Placental epithelial cell (primary cell): Measurements from ENCODE around the gene BSPRY. TPM values are rescaled to one million over a fixed set of nuclear protein-coding genes. Genes with fewer than 3 reads are reported as not detected.

Source experiments
- total RNA-seq: library from RNA; depleted of rRNA; stranded (reverse); fragments of >200 nt; gene quantifications from 2 replicates; pipeline ENCODE4 v1.2.3, GENCODE V29; 2012

Gene BSPRY
- not detected in 2 replicates for total RNA-seq

GRCh38 chr9:113349445-113350094 is at the start of gene BSPRY:
BSPRY (plus strand) TSS chr9:113349541; CDS start chr9:113349580, 39 bp downstream.

GRCh38 chr9:113302792-113303418 is 46.4 kb upstream of the BSPRY start, which contains the start of gene RNF183:
RNF183 (minus strand) TSS chr9:113303376; CDS start chr9:113298184, 5,192 bp downstream.

DNA sequence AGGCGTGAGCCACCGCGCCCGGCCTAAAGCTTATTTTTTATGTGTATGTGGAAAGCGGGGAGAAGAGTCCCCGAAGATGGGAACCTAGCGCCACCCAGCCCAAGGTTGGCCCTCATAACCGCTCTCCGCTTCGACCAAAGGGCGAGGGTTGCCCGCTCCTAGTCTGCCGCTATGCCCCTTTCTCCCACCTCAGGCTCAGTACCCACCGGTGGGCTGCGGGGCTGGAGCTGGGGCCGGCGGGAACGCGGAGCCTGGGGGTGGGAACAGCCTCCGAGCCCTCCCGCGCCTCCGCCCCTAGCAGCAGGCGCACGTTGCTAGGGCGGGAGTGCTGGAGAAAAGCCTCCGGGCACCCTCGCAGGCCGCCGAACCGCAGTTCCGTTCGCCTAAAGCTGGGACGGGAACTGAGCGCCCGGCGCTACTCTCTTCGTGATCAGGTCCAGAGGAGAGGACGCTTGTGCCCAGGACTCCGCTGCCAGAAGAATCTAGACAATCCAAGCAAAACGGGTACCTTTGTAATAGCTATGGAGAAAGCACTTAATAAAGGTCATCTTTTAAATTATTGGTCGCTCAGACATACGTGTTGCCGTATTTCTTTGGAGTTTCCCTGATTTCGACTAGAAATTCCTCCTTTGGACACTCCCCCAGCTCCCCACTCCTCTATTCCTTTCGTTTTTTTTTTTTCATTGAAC is 9.2 kb upstream of the BSPRY start, which contains the start of gene WDR31:
TSS of gene WDR31 (minus strand) at position 265 of the 689 bp plus-strand sequence. CDS start 8,253 bp downstream, outside the sequence.

DNA sequence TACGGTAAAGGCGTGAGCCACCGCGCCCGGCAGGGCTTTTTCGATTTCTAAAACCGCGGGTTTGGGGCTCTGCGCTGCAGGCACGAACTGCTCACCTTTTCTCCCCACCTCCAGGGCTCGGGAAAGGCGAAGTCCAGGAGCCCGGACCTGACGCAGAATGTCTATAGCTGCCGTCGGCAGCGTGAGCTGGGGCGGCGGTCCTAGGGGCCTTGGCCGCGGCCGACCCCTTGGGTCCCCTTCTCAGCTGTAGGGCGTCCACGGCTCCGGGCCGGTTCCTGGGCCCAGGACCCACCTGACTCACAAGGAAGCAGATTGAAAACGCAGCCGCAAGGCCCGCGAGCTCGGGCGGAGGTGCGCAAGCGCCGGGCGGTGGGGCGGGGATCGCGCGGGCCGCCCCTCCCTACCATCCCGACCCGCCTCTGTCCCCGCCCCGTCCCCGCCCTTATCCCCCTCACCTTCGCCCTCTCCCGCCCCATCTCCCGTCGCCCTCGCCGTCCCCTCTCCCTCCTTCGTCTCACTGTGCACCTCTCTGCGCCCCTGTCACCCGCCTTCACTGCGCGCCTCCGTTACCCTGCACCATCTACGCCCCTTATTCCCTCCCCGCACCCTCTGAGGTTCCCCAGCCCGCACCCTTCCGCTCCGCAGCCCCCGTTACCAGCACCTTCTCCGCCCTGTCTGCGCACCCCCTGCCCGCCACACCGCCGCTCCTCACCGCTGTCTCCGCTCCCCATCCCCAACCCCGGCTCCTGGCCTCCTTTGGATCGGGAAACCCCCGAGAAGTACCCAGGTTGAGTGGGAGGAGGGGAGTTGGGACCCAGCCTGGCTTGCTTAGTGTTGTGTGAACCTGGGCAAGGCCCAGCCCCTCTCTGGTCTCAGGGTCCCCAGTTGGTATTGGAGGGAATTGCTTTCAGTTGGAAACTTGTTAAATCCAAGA is 27.6 kb downstream of the BSPRY start, which contains the start of gene HDHD3:
TSS of gene HDHD3 (minus strand) at position 353 of the 934 bp plus-strand sequence. CDS start 2,632 bp downstream, outside the sequence.

GRCh38 chr9:113401027-113401792 is 51.9 kb downstream of the BSPRY start, which contains the start of gene ALAD:
ALAD (minus strand) TSS chr9:113401284; CDS start chr9:113393559, 7,725 bp downstream.

GRCh38 chr9:113410207-113410864 is 61.0 kb downstream of the BSPRY start, which contains the start of the genes C9orf43 and POLE3:
C9orf43 (plus strand) TSS chr9:113410747; CDS start chr9:113413494, 2,747 bp downstream.
POLE3 (minus strand) TSS chr9:113410675; CDS start chr9:113410293, 382 bp downstream.

Other genes starting within 250 kb of the BSPRY start
- 7.1 and 11.6 TPM in 2 replicates for gene SLC31A2, start 198.5 kb upstream of the BSPRY start, total RNA-seq
- gene FKBP15, start 128.3 kb upstream of the BSPRY start, total RNA-seq, result 21.2 and 29.2 TPM in 2 replicates
- gene SLC31A1, start 128.0 kb upstream of the BSPRY start, total RNA-seq, result 14.9 and 19.4 TPM in 2 replicates
- 34.7 and 36.1 TPM in 2 replicates for gene CDC26, start 74.0 kb upstream of the BSPRY start, total RNA-seq
- gene PRPF4, start 73.9 kb upstream of the BSPRY start, total RNA-seq, result 22.0 and 23.1 TPM in 2 replicates
- gene RNF183, start 46.2 kb upstream of the BSPRY start, total RNA-seq, result 0.39 TPM in 1 of 2 replicates, not detected in the other
- gene WDR31, start 9.3 kb upstream of the BSPRY start, total RNA-seq, result 1.7 and 2.0 TPM in 2 replicates
- 18.1 and 20.0 TPM in 2 replicates for gene HDHD3, start 27.4 kb downstream of the BSPRY start, total RNA-seq
- 14.7 and 19.2 TPM in 2 replicates for gene ALAD, start 51.7 kb downstream of the BSPRY start, total RNA-seq
- 30.6 and 39.4 TPM in 2 replicates for gene POLE3, start 61.1 kb downstream of the BSPRY start, total RNA-seq
- 0.33 and 1.2 TPM in 2 replicates for gene C9orf43, start 61.2 kb downstream of the BSPRY start, total RNA-seq
- gene RGS3, start 114.2 kb downstream of the BSPRY start, total RNA-seq, result 16.1 and 17.5 TPM in 2 replicates